ENCODE results near the gene FAM81A.
"Not testable (repeated sequence)": the region's sequence is repeated elsewhere in the genome, so short reads cannot be mapped to it uniquely, and the experiment has no call there.

FAM81A gene

GRCh38 chr15:59410391-59410896, 27.5 kb upstream of the FAM81A start:
- TF ChIP-seq, protein P1, sequence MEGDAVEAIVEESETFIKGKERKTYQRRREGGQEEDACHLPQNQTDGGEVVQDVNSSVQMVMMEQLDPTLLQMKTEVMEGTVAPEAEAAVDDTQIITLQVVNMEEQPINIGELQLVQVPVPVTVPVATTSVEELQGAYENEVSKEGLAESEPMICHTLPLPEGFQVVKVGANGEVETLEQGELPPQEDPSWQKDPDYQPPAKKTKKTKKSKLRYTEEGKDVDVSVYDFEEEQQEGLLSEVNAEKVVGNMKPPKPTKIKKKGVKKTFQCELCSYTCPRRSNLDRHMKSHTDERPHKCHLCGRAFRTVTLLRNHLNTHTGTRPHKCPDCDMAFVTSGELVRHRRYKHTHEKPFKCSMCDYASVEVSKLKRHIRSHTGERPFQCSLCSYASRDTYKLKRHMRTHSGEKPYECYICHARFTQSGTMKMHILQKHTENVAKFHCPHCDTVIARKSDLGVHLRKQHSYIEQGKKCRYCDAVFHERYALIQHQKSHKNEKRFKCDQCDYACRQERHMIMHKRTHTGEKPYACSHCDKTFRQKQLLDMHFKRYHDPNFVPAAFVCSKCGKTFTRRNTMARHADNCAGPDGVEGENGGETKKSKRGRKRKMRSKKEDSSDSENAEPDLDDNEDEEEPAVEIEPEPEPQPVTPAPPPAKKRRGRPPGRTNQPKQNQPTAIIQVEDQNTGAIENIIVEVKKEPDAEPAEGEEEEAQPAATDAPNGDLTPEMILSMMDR (IDR thresholded peaks at IDR 0.05), result no peak
- H3K4me3 ChIP-seq, result no peak overlapping the region
- no peak for DNase-seq (ENCODE audit: low spot score)
- no peak overlapping the region for H3K27ac ChIP-seq

DNA sequence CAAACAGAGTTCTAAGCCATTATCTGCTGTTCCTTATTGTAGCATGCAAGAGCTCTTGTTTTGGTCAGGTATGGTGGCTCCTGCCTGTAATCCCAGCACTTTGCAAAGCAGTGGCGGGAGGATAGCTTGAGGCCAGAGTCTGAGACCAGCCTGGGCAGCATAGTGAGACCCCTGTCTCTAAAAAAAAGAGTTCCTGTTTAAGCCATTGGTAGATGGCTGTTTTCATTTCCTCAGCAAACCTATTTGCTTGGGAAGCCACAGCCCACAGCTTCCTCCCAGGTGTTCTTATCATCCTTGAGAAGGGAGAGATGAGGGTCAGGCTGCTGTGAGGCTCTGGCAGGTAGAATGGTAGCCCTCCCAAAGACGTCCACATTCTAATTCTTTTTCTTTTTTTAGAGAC, 24.4 kb upstream of the FAM81A start:
- no peak overlapping the region for H3K27ac ChIP-seq
- no peak for DNase-seq (ENCODE audit: low spot score)
- TF ChIP-seq, protein P1 (IDR thresholded peaks at IDR 0.05), result no peak

DNA sequence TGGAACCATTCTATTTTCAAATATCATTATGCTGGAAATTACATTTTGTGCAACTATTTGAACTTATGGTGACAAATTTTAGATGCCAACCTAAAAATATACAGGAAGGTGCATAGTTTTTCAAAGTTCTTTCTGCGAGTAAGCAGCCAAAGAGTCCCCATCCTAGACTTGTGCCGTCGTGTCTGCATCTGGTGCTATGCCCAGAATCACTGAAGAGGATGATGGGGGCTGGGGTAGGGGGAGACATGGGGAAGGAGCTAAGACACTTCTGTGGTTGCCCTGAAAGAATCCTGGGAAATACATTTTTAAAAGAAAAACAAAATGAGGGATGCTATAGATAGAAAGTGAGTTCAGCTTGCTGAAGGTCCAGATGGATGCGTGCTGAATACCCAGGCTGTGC, 21.2 kb upstream of the FAM81A start:
- Histone ChIP-seq H3K4me3 (no peak overlapping the region), H3K27ac (no peak overlapping the region)
- TF ChIP-seq, protein P1 (IDR thresholded peaks at IDR 0.05), result no peak
- DNase-seq (ENCODE audit: low spot score), result no peak

More for the DNA sequence above, 24.4 kb upstream of the FAM81A start:
- no peak overlapping the region for H3K4me3 ChIP-seq

DNA sequence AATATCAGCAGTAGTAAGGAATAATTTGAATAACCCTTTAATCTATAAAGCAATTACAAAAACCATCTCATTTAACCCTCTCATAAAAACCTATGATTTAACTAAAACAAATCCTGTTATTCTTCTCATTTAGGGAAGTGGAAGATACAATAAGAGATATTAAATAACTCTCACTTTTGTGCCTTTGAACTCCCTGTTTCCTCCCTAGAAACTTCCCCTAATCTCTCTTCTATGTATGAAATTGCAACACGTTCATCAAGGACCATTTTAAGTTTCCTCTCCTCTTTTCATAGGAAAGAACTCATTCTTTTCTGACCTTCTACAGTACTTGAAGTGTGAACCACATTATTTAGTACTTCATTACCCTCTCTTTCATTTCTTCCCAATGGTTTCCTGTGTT, 18.8 kb upstream of the FAM81A start:
- Histone ChIP-seq H3K4me3 (no peak overlapping the region), H3K27ac (no peak overlapping the region)
- TF ChIP-seq, protein P1 (IDR thresholded peaks at IDR 0.05), result no peak
- no peak for DNase-seq (ENCODE audit: low spot score)

DNA sequence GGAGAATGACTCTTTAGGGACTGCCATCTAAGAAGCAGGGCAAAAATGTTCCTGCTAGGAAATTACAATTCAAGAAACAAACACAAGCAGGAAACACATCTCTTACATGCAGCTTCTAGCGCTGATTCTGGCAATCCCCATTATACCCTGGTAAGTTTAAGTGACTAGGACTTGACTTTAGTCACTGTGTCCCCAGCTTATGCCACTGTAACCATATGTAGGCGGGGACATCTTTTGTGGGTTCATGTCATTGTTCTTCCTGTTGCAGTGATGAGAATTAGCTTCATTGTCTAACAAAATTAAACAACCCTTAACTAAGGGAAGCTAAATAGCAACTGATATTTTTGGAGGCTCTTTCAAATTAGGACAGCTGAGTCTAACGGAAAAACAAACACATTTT, 17.9 kb upstream of the FAM81A start:
- DNase-seq (ENCODE audit: low spot score), result no peak
- Histone ChIP-seq H3K27ac (no peak overlapping the region), H3K4me3 (no peak overlapping the region)
- TF ChIP-seq, protein P1 (IDR thresholded peaks at IDR 0.05), result no peak

DNA sequence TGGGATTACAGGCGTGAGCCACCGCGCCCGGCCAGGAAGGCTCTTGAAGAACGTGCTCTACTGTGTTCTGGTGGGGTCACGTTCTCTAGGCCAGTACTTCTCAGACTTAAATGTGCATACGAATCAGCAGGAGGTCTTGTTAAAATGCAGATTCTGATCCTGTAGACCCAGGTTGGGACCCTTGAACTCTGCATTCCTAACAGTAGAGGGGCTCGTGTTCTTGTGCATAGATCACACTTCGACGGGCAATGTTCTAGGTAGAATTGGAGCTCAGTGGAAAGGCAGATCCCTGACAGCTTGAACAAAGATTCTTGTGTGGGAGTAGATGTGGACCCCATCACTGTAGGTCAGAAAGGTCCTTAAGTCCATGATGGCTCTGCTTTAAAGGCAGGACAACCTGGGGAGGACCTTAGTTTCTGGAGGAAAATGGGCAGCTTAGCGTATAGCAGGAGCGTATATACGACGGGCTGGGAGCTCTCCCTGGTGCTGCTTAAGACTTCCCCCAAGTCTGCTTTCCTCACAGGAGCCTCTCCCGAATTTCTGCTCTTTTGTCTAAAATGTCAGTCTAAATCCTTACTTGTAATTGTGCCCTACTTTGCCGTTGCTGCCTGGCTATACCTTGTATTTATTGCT, 16.9 kb upstream of the FAM81A start:
- no peak for DNase-seq (ENCODE audit: low spot score)
- TF ChIP-seq, protein P1 (IDR thresholded peaks at IDR 0.05), result no peak
- no peak overlapping the region for H3K27ac ChIP-seq
- no peak overlapping the region for H3K4me3 ChIP-seq

DNA sequence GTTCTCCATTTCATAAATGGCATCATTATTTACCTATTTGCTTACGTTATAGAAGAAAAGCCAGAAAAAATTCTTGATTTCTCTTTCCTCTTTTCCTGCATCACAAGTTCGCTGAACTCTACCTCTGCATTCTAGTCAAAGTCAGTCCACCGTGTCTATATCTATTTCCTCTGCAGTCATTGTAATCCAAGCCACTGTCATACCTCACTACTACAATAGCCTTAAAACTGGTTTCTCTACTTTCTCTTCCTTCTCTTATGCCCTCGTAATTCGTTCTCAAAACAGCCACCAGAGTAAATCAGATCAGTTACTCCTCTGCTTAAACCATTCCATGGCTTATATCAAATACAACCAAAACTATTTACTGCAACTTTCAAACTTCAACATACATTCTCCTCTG, 13.4 kb upstream of the FAM81A start:
- DNase-seq (ENCODE audit: low spot score), result no peak
- no peak overlapping the region for H3K4me3 ChIP-seq
- TF ChIP-seq, protein P1 (IDR thresholded peaks at IDR 0.05), result no peak
- H3K27ac ChIP-seq, result no peak overlapping the region

- DNase-seq (ENCODE audit: low spot score), result not testable (repeated sequence)
Measured at GRCh38 chr15:59428898-59429297, 9.1 kb upstream of the FAM81A start.

More at GRCh38 chr15:59428898-59429297, 9.1 kb upstream of the FAM81A start:
- not testable (repeated sequence) for H3K4me3 ChIP-seq, H3K27ac ChIP-seq

Data from coronary artery (tissue), 2 donors.